HUDEP-2 (cell line): ENCODE results near the gene GABRA6.
"Not testable (repeated sequence)": the region's sequence is repeated elsewhere in the genome, so short reads cannot be mapped to it uniquely, and the experiment has no call there.

Experiments used
- DNase-seq, 76 experiments: peaks; one replicate each; lab custom pipeline; 2025; ENCODE audit not compliant: unreplicated experiment in 76 of 76; lab: John Stamatoyannopoulos, UW

Gene GABRA6

GRCh38 chr5:161685461-161685860 is at the start of gene GABRA6:
Gene GABRA6 (plus strand): TSS chr5:161685721. CDS start chr5:161685990, 269 bp downstream.
- DNase-seq: no peak

GRCh38 chr5:161637591-161637990 is 47.9 kb upstream of the GABRA6 start:
- DNase-seq: no peak

GRCh38 chr5:161641444-161641843 is 44.1 kb upstream of the GABRA6 start:
- DNase-seq: no peak

GRCh38 chr5:161645264-161645663 is 40.3 kb upstream of the GABRA6 start:
- no peak for DNase-seq

GRCh38 chr5:161651926-161652325 is 33.6 kb upstream of the GABRA6 start:
- not testable (repeated sequence) for DNase-seq

GRCh38 chr5:161660806-161661205 is 24.7 kb upstream of the GABRA6 start:
- no peak for DNase-seq

GRCh38 chr5:161663431-161663830 is 22.1 kb upstream of the GABRA6 start:
- no peak for DNase-seq

GRCh38 chr5:161676103-161676502 is 9.4 kb upstream of the GABRA6 start:
- peak in 3 of 76 experiments; percentile 0 to 24 (median 8) for DNase-seq

- DNase-seq: no peak
Measured at GRCh38 chr5:161686149-161686548, 628 bp downstream of the GABRA6 start.

- no peak for DNase-seq
Measured at GRCh38 chr5:161686881-161687280, 1.4 kb downstream of the GABRA6 start.

- DNase-seq: no peak
Measured at GRCh38 chr5:161687316-161687715, 1.8 kb downstream of the GABRA6 start.

- DNase-seq: peak in 2 of 76 experiments; percentile 7 to 24
Measured at GRCh38 chr5:161691911-161692310, 6.4 kb downstream of the GABRA6 start.

- DNase-seq: no peak
Measured at GRCh38 chr5:161697001-161697400, 11.5 kb downstream of the GABRA6 start.

- no peak for DNase-seq
Measured at GRCh38 chr5:161700065-161700464, 14.5 kb downstream of the GABRA6 start.

GRCh38 chr5:161703528-161703927 is 18.0 kb downstream of the GABRA6 start:
- DNase-seq: no peak

GRCh38 chr5:161707382-161707781 is 21.9 kb downstream of the GABRA6 start:
- DNase-seq: no peak

GRCh38 chr5:161709239-161709638 is 23.7 kb downstream of the GABRA6 start:
- DNase-seq: no peak

GRCh38 chr5:161713042-161713441 is 27.5 kb downstream of the GABRA6 start:
- peak in 3 of 76 experiments; percentile 0 to 4 (median 1) for DNase-seq

- no peak for DNase-seq
Measured at GRCh38 chr5:161719157-161719556, 33.6 kb downstream of the GABRA6 start.

- DNase-seq: no peak
Measured at GRCh38 chr5:161720460-161720859, 34.9 kb downstream of the GABRA6 start.

- DNase-seq: no peak
Measured at GRCh38 chr5:161734741-161735140, 49.2 kb downstream of the GABRA6 start.

- DNase-seq: no peak
Measured at GRCh38 chr5:161740433-161740832, 54.9 kb downstream of the GABRA6 start.

GRCh38 chr5:161744276-161744675 is 58.8 kb downstream of the GABRA6 start:
- no peak for DNase-seq
